HG03342 (cell line): ENCODE results near the gene MYO1B.

Experiments used
- ATAC-seq: cut with Tn5 transposase; IDR thresholded peaks from one replicate; pipeline ENCODE4 v1.9.1; 2021; ENCODE audit warnings: mild to moderate bottlenecking, moderate library complexity; ENCODE audit not compliant: unreplicated experiment

MYO1B gene

GRCh38 chr2:191257934-191258333, 12.7 kb downstream of the MYO1B start:
- no peak for ATAC-seq

DNA sequence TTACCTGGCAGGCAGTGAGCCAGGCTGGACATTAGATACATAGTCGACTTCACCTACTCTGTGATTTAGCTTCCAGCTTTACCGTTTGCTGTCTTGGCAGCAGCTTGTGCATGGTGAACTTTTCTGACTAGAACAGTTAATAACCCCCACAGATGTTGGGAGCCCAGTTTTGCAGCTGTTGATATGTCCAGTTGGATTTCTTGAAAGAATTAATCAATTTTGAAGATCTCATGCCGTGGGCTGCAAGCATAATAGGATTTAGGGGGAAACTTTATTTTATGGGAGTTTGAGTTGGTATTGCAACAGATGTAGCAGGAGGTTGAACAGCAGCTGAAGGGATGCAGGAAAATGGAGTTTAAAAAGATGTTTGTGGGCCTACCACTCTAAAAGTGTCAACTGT, 13.8 kb downstream of the MYO1B start:
- no peak for ATAC-seq

GRCh38 chr2:191262436-191262835, 17.2 kb downstream of the MYO1B start:
- no peak for ATAC-seq

GRCh38 chr2:191263050-191263449, 17.8 kb downstream of the MYO1B start:
- ATAC-seq = no peak

DNA sequence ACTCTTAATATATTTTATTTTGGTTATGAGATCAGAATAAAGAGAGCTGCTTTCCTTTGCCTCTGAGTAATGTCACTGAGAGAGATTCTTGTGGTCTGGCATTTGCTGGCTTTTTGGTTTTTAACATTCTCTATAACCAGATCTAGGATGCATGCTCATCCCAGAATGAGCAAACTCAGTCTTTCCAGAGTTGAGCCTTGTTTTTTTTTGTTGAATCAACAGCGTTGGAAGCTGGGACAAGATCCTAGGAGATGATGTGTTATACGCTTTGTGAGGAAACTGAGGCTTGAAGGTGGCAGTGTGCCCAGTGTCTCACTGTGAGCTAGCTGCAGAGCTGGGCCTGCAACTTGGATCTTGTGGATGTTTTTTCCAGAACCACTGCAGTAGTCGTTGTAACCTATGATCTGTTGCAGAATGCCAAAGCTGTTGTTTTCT, 19.5 kb downstream of the MYO1B start:
- no peak for ATAC-seq

DNA sequence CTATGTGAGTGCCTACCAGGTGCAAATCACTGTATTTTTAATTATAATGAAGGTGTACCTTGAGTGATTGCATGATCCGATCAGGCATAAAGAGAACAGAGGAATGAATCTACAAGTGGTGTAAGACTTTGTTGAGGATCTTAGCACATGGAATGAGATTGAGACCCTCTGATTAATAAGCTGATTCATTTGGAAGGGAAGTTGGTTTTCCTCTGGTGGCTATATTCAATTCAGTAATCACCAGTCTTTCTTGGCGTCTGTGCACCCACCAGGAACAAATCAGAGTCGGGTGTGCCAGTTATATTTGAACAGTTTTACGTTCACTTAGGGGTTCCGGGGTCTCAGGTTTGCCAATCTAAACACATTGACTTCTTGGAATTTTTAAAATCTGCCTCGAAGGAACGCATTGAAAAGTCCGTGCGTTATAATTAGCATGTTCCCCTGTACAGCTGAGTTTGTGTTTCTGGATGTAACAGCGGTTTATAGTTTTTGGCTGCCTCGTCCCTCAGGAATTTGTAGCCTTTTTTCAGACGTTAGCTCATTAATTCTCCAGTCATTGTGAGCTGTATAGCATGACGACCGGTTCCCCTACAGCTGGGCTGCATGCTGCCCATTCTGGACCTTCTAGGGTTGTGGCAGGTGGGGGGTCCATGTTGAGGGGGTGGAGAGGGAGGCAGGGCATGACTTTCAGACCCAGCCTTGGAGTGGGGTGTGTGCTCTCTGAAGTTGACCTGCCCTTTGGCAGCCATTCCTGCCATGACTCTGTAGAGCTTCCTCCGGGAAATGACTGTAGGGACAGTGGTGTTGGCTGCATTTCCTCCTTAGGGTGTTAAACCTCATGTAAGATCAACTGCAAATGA, 20.3 kb downstream of the MYO1B start:
- no peak for ATAC-seq

DNA sequence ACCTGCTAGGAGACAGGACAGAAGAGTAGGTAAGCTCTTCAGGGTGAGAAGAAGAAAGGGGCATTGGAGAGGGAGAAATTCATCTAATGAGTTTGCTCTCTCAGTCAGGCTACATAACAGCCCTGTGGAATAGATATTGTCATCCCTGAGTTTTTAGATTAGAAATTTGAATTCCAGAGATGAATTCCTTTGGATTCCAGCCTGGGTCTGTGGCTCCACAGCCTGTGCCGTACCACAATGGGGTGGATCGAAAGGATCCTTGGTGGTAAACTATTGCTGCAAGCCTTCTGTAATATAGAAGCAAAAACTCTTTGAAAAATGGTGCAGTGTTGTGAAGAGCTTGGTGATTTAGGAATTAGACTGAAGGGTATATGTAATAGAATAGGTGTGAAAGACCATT, 21.0 kb downstream of the MYO1B start:
- ATAC-seq = no peak

GRCh38 chr2:191268596-191268995, 23.4 kb downstream of the MYO1B start:
- no peak for ATAC-seq

GRCh38 chr2:191270306-191271161, 25.3 kb downstream of the MYO1B start:
- ATAC-seq = no peak

GRCh38 chr2:191272064-191272463, 26.9 kb downstream of the MYO1B start:
- no peak for ATAC-seq

DNA sequence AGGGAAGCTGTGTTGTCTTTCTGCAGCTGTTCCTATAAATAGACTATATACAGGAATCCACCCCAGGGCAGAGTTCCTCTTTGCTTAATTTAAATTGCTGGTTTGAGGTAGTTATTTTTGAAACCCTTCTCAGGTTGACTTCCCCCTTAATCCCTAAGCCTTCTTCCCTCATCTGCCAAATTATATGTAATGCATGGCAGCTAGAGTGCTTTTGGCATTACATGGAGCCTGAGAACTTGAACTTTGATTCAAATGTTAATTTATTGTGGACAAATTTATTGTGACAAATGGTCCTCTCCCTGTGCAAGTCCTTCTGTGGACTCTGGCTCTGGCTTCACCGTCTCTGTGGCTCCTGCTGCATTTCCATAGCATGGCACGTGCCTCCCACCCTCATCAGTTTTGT, 29.2 kb downstream of the MYO1B start:
- ATAC-seq = no peak

DNA sequence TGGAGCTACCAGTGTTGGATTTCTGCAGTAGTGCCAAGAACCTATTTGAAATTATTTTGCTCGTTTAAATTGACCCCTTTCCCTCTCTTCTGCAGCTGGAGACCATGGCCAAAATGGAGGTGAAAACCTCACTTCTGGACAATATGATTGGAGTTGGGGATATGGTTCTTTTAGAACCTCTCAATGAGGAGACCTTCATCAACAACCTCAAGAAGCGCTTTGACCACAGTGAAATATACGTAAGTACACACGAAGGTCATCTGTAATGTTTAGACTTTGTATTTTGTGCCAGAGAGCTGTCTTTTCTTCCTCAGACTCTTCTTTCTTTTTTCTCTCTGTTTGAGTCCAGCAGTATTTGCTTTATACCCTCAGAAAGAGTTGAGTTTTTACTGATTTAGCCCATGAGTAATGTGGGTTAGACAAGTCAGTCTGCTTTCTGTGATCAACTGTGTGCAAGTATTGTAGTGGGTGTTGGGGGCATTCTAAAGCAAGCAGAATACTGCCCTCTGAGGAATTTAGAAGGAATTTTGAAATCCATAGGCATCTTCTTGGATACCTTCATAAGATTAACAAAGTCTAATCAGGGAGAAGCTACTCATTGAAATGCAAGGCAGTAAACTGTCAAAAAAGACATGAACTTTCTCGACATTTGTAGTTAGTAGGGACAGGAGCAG, 31.7 kb downstream of the MYO1B start:
- no peak for ATAC-seq

DNA sequence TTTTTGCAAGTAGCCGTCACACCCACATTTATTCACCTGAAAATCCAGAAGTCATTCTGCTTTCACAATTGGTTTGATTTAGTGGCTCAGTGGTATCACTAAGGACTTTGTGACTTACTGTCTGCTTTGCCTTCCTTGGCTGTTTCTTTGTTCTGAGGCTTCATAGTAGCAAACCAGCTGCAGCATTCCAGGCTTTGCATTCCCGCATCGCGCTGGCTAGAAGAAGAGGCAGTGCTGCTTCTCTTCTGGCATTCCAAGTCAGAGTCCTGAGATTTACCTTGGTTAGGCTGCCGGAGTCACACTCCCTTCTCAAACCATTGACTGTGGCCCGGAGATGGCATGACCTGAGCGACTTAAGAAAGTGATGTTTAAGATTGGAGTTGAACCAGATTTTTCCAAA, 35.1 kb downstream of the MYO1B start:
- no peak for ATAC-seq

- ATAC-seq = no peak
Measured at GRCh38 chr2:191280834-191281756, 35.9 kb downstream of the MYO1B start.

DNA sequence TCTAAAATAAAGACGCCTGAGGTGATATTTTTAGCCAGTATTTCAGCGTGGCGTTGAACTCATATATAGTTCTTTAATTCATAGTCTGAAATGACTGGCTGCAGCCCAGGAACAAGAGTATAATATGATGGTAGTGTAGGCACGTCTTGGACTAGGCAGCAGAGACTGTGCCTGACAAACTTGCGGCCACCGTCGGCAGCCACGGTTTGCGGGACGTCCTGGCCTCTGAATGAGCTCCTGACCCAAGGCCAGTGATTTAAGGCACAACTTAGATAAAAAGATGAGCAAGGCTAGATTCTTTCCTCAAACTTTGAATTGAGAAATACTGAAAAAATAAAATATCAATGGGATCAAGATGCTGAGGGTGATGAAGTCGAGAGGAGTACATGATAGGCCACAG, 40.0 kb downstream of the MYO1B start:
- no peak for ATAC-seq

DNA sequence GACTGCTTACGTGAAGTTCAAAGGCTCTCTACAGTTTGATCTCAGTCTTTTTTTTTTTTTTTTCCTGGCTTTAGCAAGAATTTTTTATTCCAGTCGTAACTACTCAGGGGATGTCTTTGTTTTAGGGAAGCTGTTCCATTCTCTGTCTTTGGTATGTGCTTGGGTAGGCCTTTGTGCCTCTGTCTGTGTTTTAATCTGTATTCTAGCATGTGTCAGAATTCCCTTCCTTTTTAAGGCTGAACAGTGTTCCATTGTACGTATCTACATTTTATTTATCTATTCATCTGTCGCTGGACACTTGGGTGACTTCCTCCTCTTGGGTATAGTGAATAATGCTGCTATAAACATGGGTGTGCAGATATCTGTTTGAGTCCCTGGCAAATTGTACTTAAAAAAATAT, 42.6 kb downstream of the MYO1B start:
- no peak for ATAC-seq

DNA sequence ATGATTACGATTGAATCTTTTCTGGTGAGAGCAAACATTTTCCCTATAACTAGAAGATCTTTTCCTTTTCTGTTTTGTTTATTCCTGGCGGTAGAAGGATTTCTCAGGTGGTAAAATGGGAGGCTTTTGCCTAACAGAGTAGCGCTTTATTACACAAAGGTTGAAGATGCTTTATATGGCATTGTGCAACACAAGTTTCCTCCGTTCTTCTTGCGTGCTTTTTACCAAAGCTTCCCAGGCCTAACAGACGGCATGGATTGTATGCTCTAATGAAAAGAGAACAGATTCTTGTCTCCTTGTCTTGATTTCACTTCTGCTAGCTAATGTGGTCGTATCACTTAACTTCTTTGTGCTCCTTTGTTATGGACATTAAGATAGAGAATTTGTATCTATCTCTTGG, 43.8 kb downstream of the MYO1B start:
- no peak for ATAC-seq

- no peak for ATAC-seq
Measured at GRCh38 chr2:191291471-191291870, 46.3 kb downstream of the MYO1B start.

DNA sequence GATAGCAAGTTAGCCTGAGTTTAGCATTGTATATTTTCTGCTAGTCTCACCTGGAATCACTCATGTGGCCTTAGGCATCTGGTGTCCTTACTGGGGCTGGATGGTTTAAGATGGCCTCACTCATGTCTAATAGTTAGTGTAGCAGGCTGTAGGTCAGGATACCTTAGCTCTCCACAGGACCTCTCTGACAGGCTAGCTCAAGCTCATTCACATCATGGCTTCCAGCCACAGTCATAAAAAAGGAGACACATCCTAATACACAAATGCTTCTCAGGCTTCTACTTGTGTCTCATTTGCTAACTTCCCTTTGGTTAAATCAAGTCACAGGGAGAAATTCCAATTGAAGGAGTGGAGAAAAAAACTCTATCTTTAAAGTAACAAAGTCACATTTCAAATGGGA, 47.7 kb downstream of the MYO1B start:
- ATAC-seq = no peak

- ATAC-seq = no peak
Measured at GRCh38 chr2:191295088-191295487, 49.9 kb downstream of the MYO1B start.
